Sigmoid colon (tissue), 4 donors: Measurements from ENCODE around the gene MAML3.
A peak's percentile ranks its signal among the peaks of the same experiment; 100 is the strongest.

Source experiments
- CTCF ChIP-seq, 4 experiments: fragments of 450-650 bp in 3 of 4; fragments of 200-600 bp in 1 of 4; IDR thresholded peaks; one replicate each; pipeline ENCODE4 v1.5.1; 2016 to 2019; ENCODE audit warnings: antibody characterized with exemption in 4 of 4, mild to moderate bottlenecking in 3 of 4, moderate library complexity in 2 of 4
- POLR2A ChIP-seq, 2 donors: fragments of 450-650 bp; IDR thresholded peaks; one replicate each; pipeline ENCODE4 v1.6.1; 2016; ENCODE audit warnings: antibody characterized with exemption in 2 of 2, mild to moderate bottlenecking in 2 of 2, moderate library complexity in 2 of 2
- POLR2AphosphoS5 ChIP-seq, 4 donors: sonication (generic); formaldehyde crosslinking; IDR thresholded peaks; one replicate each; pipeline ENCODE4 v1.6.1; 2017; ENCODE audit warnings: antibody characterized with exemption in 4 of 4

- TF ChIP-seq CTCF (IDR thresholded peaks at IDR 0.05), result no peak
- peak in 2 of 4 donors; percentile 37 to 58 for TF ChIP-seq POLR2AphosphoS5 (IDR thresholded peaks at IDR 0.05)
- TF ChIP-seq POLR2A (IDR thresholded peaks at IDR 0.05), result no peak
These were observed 338.0 kb downstream of the MAML3 start for GRCh38 chr4:139815778-139816601.
